Activated CD8-positive, alpha-beta memory T cell treated with anti-CD3 and anti-CD28 coated beads, Interleukin-2, amount 50 U/mL, for 1 hour (primary cell): Measurements from ENCODE around the gene HOXB6.

ENCODE experiments used
- DNase-seq: peaks from one replicate; pipeline ENCODE4 v3.0.0-alpha.2; 2020; ENCODE audit errors: extremely low read depth

HOXB6 gene

GRCh38 chr17:48579471-48579759 lies 25.4 kb downstream of the HOXB6 start:
- DNase-seq: no peak

DNA sequence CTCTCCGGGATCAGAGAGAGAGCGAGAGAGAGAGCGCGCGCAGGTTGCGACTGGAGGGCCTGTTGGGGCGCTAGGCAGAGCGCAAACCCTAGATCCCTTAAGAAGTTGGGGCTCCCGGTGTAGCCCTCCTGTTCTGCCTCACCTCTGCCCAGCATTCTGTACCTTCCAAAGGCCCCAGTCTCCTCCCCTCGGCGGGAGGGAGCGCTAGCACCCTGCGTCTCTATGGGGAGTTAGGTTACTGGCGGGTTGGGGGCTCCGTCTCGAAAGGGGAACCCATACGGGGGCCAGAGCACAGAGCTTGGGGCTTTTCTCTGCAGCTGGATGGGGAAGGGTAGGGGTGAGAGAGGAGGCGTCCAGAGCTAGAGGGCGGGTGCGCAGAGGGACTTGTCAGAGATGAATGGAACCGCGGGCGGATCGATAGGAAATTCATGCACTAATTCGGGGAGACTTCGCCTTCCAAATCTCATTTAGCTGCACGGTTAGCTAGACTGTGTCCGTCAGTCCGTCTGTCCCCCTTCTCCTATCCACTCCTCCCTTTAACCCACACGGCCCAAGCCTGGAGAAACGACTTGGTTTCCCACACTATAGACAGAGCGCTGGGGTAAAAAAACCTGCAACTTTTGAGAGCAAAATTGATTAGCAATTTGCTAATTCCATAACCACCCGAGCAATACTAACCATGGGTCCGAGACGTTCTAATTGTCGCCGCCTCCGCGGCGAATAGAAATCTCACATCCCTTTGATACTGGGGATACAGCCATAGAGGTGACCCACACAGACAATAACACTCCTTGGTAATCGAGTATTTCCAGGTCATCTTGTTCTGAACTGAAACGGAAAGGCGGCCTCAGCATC lies 25.9 kb downstream of the HOXB6 start:
- no peak for DNase-seq

DNA sequence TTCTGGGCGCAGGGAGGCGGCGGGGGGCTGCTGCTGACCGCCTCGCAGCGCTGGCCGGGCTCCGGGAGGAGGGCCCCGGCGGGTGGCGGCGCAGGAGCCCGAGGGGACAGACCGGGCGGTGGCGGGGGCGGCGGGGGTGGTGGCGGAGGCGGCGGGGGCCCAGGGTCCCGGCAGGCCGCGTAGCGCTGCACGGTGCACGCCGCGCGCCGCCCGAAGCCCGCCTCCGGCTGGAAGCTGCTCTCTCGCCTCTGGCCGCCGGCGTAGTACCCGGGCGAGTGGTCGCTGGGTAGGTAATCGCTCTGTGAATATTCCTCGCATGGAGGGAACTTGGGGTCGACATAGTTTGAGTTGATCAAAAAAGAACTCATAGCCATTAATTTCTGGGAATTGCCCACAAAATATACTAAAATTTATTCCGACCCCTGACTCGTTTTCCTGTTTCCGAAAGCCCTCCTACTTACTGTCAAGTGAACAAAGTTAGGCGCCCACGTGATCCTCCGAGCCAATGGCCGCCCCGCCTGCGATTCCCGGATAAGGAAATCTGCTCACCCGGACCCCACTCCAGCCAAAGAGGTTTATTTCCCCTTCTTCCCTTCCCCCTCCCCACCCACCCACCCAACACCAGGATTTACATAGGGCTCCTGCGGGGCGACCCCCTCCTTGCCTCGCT lies 26.7 kb downstream of the HOXB6 start, which contains the start of gene HOXB4:
Gene HOXB4, minus strand, starts transcription at position 405 of the 670 bp plus-strand sequence. Its CDS starts 31 bp downstream, at position 374.
- DNase-seq: no peak

DNA sequence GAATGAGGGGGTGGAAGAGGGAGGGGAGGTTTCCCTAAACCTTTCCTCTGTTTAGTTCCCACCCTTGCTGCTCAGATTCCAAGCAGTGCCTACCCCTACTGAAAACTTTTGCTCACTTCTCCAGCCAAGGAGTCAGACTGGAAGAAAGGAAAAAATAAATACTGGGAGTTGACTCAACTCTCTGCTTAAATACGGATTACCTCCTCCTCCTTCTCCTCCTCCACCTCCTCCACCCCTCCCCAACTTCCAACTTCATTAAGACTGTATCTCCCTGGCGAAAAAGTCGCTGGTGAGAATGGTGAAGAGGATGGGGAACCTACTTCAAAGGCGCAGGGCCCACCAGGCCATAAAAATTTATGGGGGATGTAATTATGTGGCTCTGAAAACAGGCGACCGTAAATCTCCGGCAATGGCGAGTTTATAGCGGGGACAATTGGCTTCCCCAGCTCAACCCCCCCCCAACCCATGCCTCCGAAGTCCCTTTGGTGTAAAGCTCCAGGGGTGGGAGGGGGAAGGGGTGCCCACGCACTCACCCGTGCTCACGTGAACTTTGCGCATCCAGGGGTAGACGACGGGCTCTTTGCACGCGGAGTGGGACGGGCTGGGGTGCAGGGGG lies 27.3 kb downstream of the HOXB6 start:
- DNase-seq: no peak

DNA sequence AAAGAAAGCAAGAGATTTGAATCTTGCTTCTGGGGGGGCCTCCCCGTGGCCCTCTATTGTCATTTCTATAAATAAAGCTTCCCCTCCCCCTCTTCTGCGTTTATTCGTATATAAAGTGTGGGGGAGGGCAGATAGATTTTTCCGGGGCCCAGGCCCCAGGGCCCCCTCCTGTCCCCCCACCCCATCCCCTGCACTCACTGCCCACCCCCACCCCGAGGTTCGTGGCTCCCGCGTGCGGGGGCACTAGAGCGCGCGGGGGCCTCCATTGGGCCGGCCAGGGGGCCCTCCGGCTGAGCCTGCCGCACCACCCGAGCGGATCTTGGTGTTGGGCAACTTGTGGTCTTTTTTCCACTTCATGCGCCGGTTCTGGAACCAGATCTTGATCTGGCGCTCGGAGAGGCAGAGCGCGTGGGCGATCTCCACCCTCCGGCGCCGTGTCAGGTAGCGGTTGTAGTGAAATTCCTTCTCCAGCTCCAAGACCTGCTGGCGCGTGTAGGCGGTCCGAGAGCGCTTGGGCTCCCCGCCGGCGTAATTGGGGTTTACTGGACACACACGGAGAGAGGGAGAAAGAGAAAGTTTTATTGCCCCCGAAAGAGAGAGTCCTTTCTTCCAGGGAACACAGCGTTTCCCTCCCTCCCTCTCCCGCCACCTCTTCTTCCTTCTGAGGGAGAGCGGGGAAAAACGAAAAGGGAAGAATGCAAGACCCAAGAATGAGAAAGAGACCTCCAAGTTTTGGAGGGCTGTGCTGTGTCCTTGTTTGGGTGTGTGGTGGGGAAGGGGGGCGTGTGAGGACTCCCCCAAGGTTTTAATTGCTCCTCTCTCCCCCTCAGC lies 28.1 kb downstream of the HOXB6 start:
- no peak for DNase-seq

- no peak for DNase-seq
Observed at GRCh38 chr17:48575673-48576478, 28.9 kb downstream of the HOXB6 start.

DNA sequence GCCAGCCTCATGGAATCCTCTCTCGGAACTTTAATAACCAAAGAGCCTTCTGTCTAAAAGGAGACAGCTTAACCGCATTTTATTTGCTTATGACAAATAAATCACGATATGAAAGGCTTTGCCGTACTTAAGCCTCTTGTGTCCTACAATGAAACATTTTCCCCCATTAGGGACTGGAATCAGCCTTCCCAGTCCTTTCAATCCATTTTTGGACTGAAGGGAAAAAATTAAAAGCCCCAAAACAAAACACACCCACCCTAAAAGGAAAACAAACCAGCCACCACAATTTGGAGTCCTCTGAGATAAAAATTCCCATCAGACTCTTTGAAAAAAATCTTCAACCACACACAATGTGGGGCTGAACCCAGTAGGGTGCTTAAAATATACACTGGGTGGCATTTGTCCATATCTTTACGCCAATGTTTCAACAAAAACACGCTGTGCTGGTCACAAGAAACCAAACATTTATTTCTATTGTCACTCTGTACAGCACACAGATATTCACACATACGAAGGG lies 29.7 kb downstream of the HOXB6 start:
- no peak for DNase-seq

GRCh38 chr17:48574505-48575065 lies 30.2 kb downstream of the HOXB6 start:
- DNase-seq: no peak

DNA sequence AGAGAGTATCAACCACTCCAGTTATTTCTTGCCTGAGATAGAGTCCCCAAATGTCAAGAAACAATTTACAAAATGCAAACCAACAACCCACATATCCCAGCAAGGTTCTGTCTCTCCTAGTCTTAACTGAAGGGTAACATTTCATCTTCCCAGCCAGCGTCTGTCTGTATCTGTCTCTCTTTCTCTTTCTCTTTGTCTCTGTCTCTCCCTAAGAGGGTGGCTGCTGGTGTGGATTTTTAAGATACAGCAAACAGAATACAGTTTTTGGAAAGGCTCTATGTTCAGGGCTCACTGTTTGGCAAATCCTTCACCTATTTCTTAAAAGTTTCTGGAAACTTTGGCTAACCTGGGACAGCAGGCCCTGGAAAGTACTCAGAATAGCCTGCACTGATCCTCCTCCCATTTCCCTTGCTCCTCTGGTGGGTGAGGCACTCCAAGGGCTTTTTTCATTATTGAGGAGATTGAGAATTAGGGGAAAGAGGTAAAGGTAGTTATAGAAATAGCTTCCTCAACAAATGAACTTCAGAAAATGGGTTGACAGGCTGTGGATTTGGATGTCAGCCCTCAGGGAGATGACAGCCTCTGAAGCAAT lies 32.9 kb downstream of the HOXB6 start:
- DNase-seq: no peak

- no peak for DNase-seq
Observed at GRCh38 chr17:48571024-48571818, 33.6 kb downstream of the HOXB6 start.

- no peak for DNase-seq
Observed at GRCh38 chr17:48570325-48571023, 34.3 kb downstream of the HOXB6 start.

DNA sequence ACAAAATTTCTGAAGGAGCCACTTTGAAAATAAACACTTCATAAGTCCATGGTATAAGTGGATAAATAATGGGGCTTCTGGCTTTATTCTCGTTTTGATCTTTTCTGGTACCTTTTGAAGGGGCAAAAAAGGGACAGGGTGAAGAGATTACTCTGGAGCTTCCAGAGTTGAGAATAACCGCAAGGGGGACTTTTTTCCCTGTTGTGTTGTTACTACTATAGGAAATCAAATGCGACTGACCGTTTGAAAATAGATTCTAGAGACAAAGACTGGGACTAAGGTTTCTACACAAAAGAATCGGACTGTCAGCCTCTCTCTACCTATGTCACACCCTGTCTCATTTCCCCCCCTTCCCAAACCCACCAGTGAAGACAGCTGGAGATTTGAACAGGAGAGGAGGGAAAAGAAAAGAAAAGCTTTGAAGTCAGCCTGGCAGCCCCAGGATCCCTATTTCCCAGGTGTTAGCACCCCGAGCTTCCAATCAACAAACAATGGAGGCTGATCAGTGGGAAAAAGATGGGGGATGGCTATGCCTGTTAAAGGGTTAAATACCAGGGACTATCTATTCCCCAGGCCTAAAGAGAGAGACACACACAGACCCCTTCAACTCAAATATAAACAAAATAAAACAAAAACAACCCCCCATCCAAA lies 35.0 kb downstream of the HOXB6 start:
- DNase-seq: no peak

- DNase-seq: no peak
Observed at GRCh38 chr17:48569240-48569582, 35.6 kb downstream of the HOXB6 start.

GRCh38 chr17:48568499-48569239 lies 36.1 kb downstream of the HOXB6 start:
- DNase-seq: no peak

DNA sequence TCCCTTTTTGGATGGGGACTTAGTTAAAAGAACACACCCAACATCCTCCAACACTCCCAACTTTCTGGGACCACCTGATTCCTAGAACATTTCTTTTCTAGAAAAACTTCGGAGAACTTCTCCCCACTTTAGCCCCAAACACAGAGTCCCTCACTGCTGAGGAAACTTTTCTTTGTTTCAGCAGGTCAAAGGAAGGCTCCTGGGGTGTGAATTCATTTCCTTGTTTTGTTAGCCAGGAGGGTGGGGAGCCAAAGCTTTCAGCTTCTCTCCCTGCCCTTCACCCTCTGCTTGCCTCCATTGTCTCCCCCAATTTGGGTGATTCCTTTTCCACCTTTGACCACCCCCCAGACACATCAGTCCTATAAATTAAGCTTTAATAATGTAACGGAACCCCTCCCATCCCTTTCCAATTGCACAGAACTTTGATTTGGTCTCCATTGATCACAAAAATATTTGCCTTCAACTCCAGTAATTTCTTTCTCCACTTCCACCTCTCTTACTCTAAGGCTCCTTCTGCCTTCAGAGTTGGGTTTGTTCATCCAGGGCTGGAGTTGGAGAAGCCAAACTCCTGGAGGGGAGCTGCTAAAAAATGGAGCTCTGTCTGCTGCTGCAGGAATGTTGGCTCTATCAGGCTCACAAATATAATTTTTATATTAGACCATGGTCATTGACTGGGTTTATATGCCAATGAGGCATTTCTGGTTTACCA lies 37.0 kb downstream of the HOXB6 start:
- DNase-seq: no peak

DNA sequence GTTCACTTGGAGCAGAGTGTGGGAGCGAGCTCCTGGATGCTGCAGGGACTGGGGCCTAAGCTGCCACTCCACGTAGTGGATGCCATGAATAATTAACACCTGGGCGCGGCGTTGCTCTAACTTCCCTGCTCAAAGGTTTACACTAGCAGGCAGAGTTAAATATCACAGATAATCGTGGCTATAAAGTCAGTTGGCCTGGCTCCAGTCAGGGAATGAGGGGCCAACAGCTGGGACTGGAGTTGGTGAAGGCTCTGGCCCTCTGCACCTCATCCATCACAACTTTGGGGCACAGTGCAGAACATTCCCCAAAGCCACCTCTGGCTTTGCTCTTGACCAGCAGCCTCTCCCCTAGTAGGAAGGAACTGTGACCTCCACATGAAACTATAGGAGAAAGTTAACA lies 37.6 kb downstream of the HOXB6 start:
- DNase-seq: no peak

DNA sequence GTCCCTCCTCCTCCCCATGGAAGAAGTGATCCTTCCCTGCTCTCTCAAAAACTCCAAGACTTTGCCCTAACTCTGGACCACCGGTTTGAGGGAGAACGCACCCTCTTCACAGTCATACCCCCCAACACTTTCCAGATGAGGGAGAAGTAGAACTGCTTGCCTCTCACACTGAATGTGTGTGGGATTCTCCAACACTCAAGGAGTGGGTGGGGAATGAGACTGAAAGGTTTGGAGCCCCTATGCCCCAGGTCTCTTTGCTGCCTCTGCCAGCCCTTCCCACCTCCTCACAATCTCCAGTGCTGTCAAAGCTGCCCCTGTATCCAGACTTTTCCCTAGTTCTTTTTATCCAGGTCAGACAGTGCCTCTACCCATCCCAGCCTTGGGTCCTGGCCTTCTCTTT lies 38.1 kb downstream of the HOXB6 start:
- DNase-seq: no peak
